Myocyte (in vitro differentiated cells): ENCODE measurements around the gene LGR6. TPM values are rescaled to one million over a fixed set of nuclear protein-coding genes. Genes with fewer than 3 reads are reported as not detected.

Experiments
- DNase-seq: peaks from one replicate; pipeline ENCODE4 v3.0.0-alpha.2; 2012; ENCODE audit warnings: low read depth
- total RNA-seq: library from RNA; depleted of rRNA; stranded (reverse); fragments of >200 nt; gene quantifications from 2 replicates; pipeline ENCODE4 v1.2.3, GENCODE V29; 2014

The LGR6 gene
- total RNA-seq, 1 donor from 2014 or later = 0.53 TPM

DNA sequence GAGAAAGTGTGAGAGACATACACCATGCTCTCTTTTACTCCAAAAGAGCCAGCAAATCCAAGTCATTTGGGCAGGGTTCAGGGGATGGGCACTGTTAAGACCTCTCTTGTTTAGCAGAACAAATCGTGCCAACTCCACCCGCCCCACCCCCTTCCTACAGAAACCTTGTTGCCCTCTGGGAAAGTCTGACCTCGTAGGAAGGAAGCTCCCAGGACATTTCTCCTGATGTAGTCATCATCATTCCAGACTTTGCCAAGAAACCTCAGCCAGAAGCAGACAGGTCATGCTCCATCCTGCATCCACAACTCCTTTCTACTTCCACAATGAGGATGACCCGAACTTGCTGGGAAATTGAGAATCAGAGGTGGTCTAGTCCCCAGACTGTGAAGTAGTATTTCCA is 90.4 kb downstream of the LGR6 start:
- no peak for DNase-seq

DNA sequence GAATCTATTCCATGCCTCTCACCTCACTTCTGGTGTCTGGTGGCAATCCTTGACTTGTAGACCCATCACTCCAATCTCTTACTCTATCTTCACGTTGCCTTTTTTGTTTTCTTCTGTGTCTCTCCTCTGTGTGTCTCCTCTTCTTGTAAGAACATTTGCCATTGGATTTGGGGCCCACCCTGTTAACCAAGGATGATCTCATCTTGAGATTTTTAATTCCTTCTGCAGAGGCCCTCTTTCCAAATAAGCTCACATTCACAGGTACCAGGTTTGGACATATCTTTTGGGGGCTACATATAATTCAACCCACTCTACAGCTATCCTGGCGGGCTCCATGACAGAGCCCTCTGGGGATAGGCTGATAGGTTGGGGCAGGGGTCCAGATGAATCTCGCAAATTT is 92.3 kb downstream of the LGR6 start:
- no peak for DNase-seq

DNA sequence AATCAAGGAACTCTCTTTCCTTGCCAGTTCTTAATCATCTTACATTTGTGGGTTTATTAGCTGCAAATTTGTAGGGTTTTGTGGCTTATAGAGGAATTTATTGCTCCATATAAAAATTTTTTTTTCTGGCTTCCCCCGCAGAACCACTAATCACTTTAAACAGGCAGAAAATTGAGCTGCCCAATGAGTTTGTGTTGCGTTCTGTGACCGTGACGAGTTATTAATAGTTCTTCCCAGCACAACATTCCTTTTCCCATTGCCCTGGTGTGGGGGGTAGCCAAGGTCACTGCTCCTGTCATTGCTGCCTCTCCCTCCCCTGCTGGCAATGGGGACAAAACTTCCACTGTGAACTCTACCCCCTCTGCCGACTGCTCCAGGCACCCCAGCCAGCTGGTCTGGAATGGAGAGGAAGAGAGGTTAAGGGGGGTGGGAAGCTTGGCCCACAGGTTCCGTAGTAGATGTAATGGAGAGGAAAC is 93.1 kb downstream of the LGR6 start:
- DNase-seq = peak; percentile 53

DNA sequence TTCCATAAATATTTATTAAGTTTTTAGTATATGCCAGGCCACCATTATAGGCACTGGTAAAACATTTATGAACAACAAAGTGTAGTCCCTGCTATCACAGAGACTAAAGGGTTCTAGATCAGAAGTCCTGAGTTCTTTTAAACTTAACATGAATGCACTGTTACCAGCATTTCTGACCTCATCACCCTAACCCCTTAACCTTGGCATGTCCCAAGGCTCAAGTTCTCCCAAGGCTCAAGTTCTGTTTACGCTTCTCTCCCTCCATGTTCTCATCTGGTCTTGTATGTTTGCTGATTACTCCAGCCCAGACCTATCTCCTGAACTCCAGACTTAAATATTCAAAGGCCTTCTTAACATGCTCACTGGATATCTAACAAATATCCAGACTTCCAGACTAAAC is 93.6 kb downstream of the LGR6 start:
- DNase-seq = no peak

GRCh38 chr1:202288177-202288576 is 94.6 kb downstream of the LGR6 start:
- DNase-seq = no peak

GRCh38 chr1:202289009-202289408 is 95.4 kb downstream of the LGR6 start:
- DNase-seq = no peak

- peak; percentile 47 for DNase-seq
These were observed 97.4 kb downstream of the LGR6 start for GRCh38 chr1:202291001-202291400.

GRCh38 chr1:202291961-202292712 is 98.5 kb downstream of the LGR6 start:
- DNase-seq = peak; percentile 88

GRCh38 chr1:202292773-202293172 is 99.2 kb downstream of the LGR6 start:
- no peak for DNase-seq

DNA sequence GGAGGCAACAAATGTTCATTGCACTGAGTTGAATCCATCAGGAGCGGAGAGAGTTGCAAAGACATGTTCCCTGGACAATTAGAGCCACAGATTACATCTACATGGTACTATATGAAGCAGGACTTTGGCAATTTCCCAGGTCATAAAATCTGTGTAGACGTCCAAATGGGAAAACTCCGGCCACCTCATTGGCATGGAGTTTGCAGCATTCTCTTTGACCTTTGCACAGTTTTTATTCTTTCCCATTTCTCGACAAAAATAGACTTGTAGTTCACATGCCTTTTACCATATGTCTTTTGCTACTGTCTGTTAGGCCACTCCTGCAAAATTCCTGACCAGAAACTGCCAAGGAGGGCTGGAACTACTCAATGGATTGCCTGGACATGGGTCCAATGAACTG is 100.0 kb downstream of the LGR6 start:
- DNase-seq = no peak

- no peak for DNase-seq
These were observed 108.6 kb downstream of the LGR6 start for GRCh38 chr1:202302166-202302565.

- peak; percentile 87 for DNase-seq
These were observed 110.8 kb downstream of the LGR6 start for GRCh38 chr1:202304375-202304774.

DNA sequence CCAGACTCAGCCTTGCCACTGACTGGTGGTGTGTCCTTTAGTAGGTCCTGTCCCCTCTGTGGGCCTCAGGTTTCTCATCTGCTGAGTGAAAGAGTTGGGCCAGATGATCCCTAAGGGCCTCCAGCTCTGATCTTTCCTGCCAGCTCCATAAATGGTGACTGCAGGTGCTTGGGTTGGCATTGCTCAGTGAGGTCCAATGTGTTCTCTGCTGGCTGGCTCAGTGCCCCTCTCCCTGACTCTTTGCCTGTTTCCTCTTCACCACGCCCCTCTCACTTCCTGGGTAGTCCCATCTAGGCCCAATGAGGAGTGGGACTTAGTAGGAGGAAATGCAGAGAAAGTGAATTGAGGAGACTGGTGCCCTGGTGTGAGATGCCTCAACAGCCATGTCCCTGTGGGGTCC is 111.6 kb downstream of the LGR6 start:
- no peak for DNase-seq

GRCh38 chr1:202306535-202307345 is 113.1 kb downstream of the LGR6 start:
- no peak for DNase-seq

- no peak for DNase-seq
These were observed 116.6 kb downstream of the LGR6 start for GRCh38 chr1:202310071-202310725.

- DNase-seq = no peak
These were observed 117.1 kb downstream of the LGR6 start for GRCh38 chr1:202310746-202311145.

- DNase-seq = no peak
These were observed 118.5 kb downstream of the LGR6 start for GRCh38 chr1:202311875-202312635.

GRCh38 chr1:202315576-202316168 is 122.1 kb downstream of the LGR6 start:
- DNase-seq = peak; percentile 75

DNA sequence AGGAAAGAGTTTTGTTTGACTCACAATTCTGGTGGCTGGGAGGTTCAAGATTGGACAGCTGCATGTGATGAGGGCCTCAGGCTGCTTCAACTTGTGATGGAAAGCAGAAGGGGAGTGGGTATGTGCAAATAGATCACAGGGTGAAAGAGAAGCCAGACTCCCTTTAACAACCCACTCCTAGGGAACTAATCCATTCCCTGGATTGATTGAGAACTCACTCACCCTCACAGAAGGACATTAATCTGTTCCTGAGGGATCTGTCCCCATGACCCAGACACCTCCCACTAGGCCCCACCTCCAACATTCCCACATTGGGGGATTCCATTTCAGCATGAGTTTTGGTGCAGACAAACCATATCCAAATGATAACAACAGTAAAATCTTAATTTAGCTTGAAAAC is 122.6 kb downstream of the LGR6 start:
- DNase-seq = no peak
